ENCODE data around the gene OR4S2.

OR4S2 gene, protein sequence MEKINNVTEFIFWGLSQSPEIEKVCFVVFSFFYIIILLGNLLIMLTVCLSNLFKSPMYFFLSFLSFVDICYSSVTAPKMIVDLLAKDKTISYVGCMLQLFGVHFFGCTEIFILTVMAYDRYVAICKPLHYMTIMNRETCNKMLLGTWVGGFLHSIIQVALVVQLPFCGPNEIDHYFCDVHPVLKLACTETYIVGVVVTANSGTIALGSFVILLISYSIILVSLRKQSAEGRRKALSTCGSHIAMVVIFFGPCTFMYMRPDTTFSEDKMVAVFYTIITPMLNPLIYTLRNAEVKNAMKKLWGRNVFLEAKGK

DNA sequence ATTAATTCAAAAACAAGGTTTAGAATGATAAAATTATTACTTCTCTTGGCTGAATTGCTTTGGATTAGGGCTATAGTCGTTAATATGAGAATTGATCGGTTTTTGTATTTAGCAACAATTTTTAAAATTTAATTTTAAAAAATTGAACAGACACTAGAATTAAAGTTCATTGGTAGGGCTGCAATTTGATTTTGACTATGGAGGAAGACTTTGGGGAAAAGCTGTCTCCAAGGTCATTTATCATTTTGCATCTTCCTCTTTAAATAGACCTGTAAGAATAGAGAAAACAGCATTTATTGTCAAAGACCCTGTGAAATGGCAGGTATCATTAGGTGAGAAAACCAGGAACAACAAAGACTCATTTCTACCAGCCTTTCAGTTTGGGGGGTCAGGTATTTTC is at the start of gene OR4S2:
OR4S2 (plus strand) TSS at position 301 of the 400 bp plus-strand sequence. CDS start 2,577 bp downstream, outside the sequence.
- no peak for DNase-seq (ENCODE audit: low spot score)

GRCh38 chr11:55607545-55607944 is 40.6 kb upstream of the OR4S2 start, which contains the start of gene OR4C11:
OR4C11 (minus strand) TSS chr11:55607645; CDS start chr11:55604373, 3,272 bp downstream.
- no peak for DNase-seq (ENCODE audit: low spot score)

- no peak for DNase-seq (ENCODE audit: low spot score)
These were observed 23.6 kb upstream of the OR4S2 start for GRCh38 chr11:55624531-55624930.

DNA sequence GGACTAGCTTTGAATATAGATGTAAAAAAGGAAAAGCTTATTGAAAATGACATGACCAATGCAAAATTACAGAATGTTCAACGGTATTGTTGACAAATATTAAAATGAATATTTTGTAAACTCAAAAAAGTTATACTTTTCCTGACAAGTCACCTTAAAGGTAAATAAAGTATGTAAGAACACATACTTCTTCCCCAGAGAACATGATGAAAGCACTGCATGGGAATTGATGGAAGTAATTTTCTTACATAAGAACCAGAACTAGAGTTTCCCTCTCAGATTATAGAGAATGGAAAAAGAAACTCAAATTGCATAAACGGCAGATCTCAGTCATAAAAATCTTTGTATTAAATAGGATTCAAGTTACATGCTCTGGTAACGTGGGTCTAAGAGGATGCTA is 13.3 kb upstream of the OR4S2 start, which contains the start of gene OR4P4:
OR4P4 (plus strand) TSS at position 301 of the 400 bp plus-strand sequence.
- no peak for DNase-seq (ENCODE audit: low spot score)

- no peak for DNase-seq (ENCODE audit: low spot score)
These were observed 4.4 kb downstream of the OR4S2 start for GRCh38 chr11:55652560-55652959.

GRCh38 chr11:55655096-55655495 is 7.0 kb downstream of the OR4S2 start:
- DNase-seq (ENCODE audit: low spot score) = no peak

GRCh38 chr11:55658031-55658573 is 10.0 kb downstream of the OR4S2 start:
- no peak for DNase-seq (ENCODE audit: low spot score)

DNA sequence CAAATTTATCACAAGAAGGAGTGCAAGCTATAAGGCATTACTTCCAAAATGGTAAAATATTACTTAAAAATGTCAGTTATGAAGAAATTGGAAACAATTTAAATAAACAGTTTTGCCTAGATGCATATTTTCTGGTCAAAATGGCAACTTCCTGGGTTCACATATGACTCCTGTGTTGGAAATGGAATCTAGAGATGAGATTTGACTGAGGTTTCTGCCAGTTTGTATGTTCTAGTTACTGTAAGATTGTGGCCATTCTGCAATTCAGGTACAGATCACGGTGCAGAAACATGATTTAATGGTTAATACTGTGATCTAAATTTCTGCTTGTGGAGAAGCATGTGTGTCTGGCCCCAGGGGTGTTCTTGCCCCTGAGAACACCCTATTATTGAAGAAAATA is 10.5 kb downstream of the OR4S2 start:
- DNase-seq (ENCODE audit: low spot score) = no peak

GRCh38 chr11:55661901-55662300 is 13.8 kb downstream of the OR4S2 start, which contains the start of gene OR4C6:
OR4C6 (plus strand) TSS chr11:55662201; CDS start chr11:55665167, 2,966 bp downstream.
- no peak for DNase-seq (ENCODE audit: low spot score)

GRCh38 chr11:55669376-55669775 is 21.2 kb downstream of the OR4S2 start:
- no peak for DNase-seq (ENCODE audit: low spot score)

DNA sequence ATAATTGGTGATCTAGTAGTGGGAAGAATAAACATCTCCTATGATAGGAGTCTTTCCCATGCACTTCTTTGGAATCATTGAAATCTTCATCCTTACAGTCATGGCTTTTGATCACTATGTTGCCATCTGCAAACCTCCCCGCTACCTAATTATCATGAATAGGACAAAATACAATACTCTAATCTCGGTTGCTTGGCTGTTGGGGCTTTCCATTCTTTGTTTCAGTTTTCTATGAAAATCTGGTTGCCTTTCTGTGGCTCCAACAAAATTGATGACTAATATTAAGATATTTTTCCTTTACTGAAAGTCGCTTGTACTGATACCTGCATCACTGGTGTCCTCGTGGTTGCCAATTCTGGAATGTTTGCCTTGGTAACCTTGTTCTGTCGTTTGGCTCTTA is 25.7 kb downstream of the OR4S2 start:
- DNase-seq (ENCODE audit: low spot score) = no peak

- no peak for DNase-seq (ENCODE audit: low spot score)
These were observed 49.7 kb downstream of the OR4S2 start for GRCh38 chr11:55697817-55698216.

GRCh38 chr11:55701429-55701828 is 53.3 kb downstream of the OR4S2 start:
- no peak for DNase-seq (ENCODE audit: low spot score)
